Ascending aorta (tissue), 2 donors: Measurements from ENCODE around the gene FAM237B. TPM values are rescaled to one million over a fixed set of nuclear protein-coding genes. Genes with fewer than 3 reads are reported as not detected.
"Not testable (repeated sequence)": the region's sequence is repeated elsewhere in the genome, so short reads cannot be mapped to it uniquely, and the experiment has no call there.

Experiments
- DNase-seq, 2 donors: peaks; one replicate each; pipeline ENCODE4 v3.0.0-alpha.2; 2019; ENCODE audit warnings: low spot score in 2 of 2
- H3K27ac ChIP-seq, 2 donors: fragments of 200-600 bp; sonication (generic); one replicate each; pipeline ENCODE4 v1.5.1; 2016 to 2017; ENCODE audit warnings: mild to moderate bottlenecking in 1 of 2
- H3K27me3 ChIP-seq: fragments of 200-600 bp; sonication (generic); one replicate; pipeline ENCODE4 v1.5.1; 2017
- H3K36me3 ChIP-seq, 2 donors: fragments of 200-600 bp; sonication (generic); one replicate each; pipeline ENCODE4 v1.5.1; 2016
- H3K4me1 ChIP-seq, 2 donors: fragments of 200-600 bp; sonication (generic); one replicate each; pipeline ENCODE4 v1.5.1; 2016 to 2017; ENCODE audit warnings: mild to moderate bottlenecking in 1 of 2
- H3K4me3 ChIP-seq, 2 donors: fragments of 200-600 bp; sonication (generic); one replicate each; pipeline ENCODE4 v1.5.1; 2016 to 2017; ENCODE audit warnings: mild to moderate bottlenecking in 1 of 2
- H3K9me3 ChIP-seq, 2 donors: fragments of 200-600 bp; sonication (generic); one replicate each; pipeline ENCODE4 v1.5.1; 2016
- intact Hi-C: fragments of 100-400 bp; cut with DNase I; formaldehyde crosslinking; loops from one replicate; pipeline ENCODE4 v1.15.1; 2023
- total RNA-seq: library from RNA; depleted of rRNA; stranded (reverse); fragments of >200 nt; gene quantifications from one replicate; pipeline ENCODE4 v1.1.0, GENCODE V29; 2016
- TF ChIP-seq, protein P1 (sequence below), 3 experiments: fragments of 200-600 bp in 2 of 3; fragments of 450-650 bp in 1 of 3; sonication (generic) in 2 of 3; IDR thresholded peaks; one replicate each; pipeline ENCODE4 v1.5.1; 2016 to 2019; ENCODE audit warnings: antibody characterized with exemption in 3 of 3, mild to moderate bottlenecking in 1 of 3, moderate library complexity in 1 of 3

The FAM237B gene
- not detected for total RNA-seq

GRCh38 chr7:90320801-90321494 is at the start of gene FAM237B:
Gene FAM237B, minus strand, starts transcription at chr7:90321304. Its CDS starts 1,556 bp downstream, at chr7:90319748.
- intact Hi-C loops = no loop called here
- Histone ChIP-seq H3K4me3 (peak within 1 kb of the TSS; percentile 33 to 49), H3K27ac (no peak within 1 kb of the TSS), H3K4me1 (peaks cover 0 to 4% of the 10 kb centered on the region in 2 donors), H3K9me3 (no peaks in the 10 kb centered on the region), H3K36me3 (no peaks in the 10 kb centered on the region), H3K27me3 (no peaks in the 10 kb centered on the region)
- no peak for DNase-seq
- TF ChIP-seq, protein P1, sequence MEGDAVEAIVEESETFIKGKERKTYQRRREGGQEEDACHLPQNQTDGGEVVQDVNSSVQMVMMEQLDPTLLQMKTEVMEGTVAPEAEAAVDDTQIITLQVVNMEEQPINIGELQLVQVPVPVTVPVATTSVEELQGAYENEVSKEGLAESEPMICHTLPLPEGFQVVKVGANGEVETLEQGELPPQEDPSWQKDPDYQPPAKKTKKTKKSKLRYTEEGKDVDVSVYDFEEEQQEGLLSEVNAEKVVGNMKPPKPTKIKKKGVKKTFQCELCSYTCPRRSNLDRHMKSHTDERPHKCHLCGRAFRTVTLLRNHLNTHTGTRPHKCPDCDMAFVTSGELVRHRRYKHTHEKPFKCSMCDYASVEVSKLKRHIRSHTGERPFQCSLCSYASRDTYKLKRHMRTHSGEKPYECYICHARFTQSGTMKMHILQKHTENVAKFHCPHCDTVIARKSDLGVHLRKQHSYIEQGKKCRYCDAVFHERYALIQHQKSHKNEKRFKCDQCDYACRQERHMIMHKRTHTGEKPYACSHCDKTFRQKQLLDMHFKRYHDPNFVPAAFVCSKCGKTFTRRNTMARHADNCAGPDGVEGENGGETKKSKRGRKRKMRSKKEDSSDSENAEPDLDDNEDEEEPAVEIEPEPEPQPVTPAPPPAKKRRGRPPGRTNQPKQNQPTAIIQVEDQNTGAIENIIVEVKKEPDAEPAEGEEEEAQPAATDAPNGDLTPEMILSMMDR (IDR thresholded peaks at IDR 0.05) = no peak

- no peak overlapping the region for H3K4me3 ChIP-seq
These were observed 30.9 kb upstream of the FAM237B start for GRCh38 chr7:90351987-90352386.

DNA sequence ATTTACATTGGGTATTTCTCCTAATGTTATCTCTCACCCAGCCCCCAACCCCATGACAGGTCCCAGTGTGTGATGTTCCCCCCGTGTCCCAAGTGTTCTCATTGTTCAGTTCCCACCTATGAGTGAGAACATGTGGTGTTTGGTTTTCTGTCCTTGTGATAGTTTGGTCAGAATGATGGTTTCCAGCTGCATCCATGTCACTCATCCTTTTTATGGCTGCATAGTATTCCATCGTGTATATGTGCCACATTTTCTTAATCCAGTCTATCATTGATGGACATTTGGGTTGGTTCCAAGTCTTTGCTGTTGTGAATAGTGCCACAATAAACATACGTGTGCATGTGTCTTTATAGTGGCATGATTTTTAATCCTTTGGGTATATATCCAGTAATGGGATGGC is 28.9 kb upstream of the FAM237B start:
- H3K36me3 ChIP-seq = peaks cover 2 to 18% of the 10 kb centered on the region in 2 donors
- intact Hi-C loops, H3K27ac ChIP-seq, H3K4me1 ChIP-seq, H3K4me3 ChIP-seq, DNase-seq, H3K27me3 ChIP-seq, H3K9me3 ChIP-seq: not testable (repeated sequence)

More at GRCh38 chr7:90351987-90352386, 30.9 kb upstream of the FAM237B start:
- no peaks in the 10 kb centered on the region for H3K9me3 ChIP-seq
- intact Hi-C loops = no loop called here
- H3K4me1 ChIP-seq = peaks cover 3 to 6% of the 10 kb centered on the region in 2 donors
- no peak for DNase-seq
- no peak overlapping the region for H3K27ac ChIP-seq
- TF ChIP-seq, protein P1 (IDR thresholded peaks at IDR 0.05) = no peak
- no peaks in the 10 kb centered on the region for H3K27me3 ChIP-seq
- H3K36me3 ChIP-seq = peaks cover 13 to 37% of the 10 kb centered on the region in 2 donors

DNA sequence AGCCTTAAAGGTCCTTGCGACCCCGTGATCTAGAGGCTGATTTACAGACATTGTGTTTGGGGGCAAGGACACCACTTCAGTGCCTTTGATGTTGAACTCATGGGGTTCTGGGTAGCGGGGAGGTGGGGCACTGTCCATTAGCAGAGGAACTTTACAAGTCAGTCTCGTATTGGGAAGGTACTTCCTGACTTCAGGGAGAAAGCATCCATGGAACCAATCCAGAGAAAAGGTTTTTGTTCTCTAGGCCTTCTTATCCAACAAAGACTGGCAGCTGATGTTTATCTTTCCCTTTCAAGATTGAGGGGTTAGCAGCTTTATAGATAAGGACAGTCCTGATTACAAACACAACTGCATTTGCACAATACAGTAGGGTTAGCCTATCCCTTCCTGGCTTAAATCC is 28.2 kb upstream of the FAM237B start:
- Histone ChIP-seq H3K9me3 (no peaks in the 10 kb centered on the region), H3K4me1 (peaks cover 3 to 8% of the 10 kb centered on the region in 2 donors), H3K27me3 (no peaks in the 10 kb centered on the region), H3K4me3 (no peak overlapping the region), H3K27ac (no peak overlapping the region), H3K36me3 (peaks cover 1 to 13% of the 10 kb centered on the region in 2 donors)
- TF ChIP-seq, protein P1 (IDR thresholded peaks at IDR 0.05) = no peak
- intact Hi-C loops = loop anchor here (5.0 kb wide), 3 partner anchors 102 to 197 kb away; partner anchors contain the start of genes CFAP69, STEAP1 and STEAP2
- no peak for DNase-seq

GRCh38 chr7:90347759-90348158 is 26.7 kb upstream of the FAM237B start:
- Histone ChIP-seq H3K27ac (no peak overlapping the region), H3K4me3 (peak overlapping the region; percentile 69 to 74), H3K9me3 (no peaks in the 10 kb centered on the region), H3K27me3 (no peaks in the 10 kb centered on the region), H3K4me1 (peaks cover 3 to 8% of the 10 kb centered on the region in 2 donors), H3K36me3 (no peaks in the 10 kb centered on the region)
- intact Hi-C loops = loop anchor here (2.0 to 5.0 kb wide), 4 partner anchors 100 to 917 kb away; partner anchors contain the start of genes CFAP69, FZD1, STEAP1 and STEAP2
- TF ChIP-seq, protein P1 (IDR thresholded peaks at IDR 0.05) = no peak
- DNase-seq = no peak
